CD4-positive, CD25-positive, alpha-beta regulatory T cell (primary cell): ENCODE data around the gene PDILT. TPM values are rescaled to one million over a fixed set of nuclear protein-coding genes. Genes with fewer than 3 reads are reported as not detected.

Experiments
- ATAC-seq, 2 donors: fragments of 150-1000 bp; cut with Tn5 transposase; one replicate each; pipeline ENCODE4 v1.10.0; 2021; ENCODE audit warnings: low read depth in 2 of 2, moderate number of reproducible peaks in 2 of 2, moderate library complexity in 1 of 2
- DNase-seq, 3 donors: peaks; one replicate each; pipeline versions ENCODE4 v3.0.0 to v3.0.0-alpha.2; 2012 to 2022; ENCODE audit warnings: mixed read lengths in 1 of 3
- H3K27ac ChIP-seq: one replicate; pipeline ENCODE4 v1.7.0; 2013; ENCODE audit warnings: mild to moderate bottlenecking, low read length; ENCODE audit not compliant: insufficient read depth, poor library complexity, severe bottlenecking
- H3K27me3 ChIP-seq: one replicate; pipeline ENCODE4 v1.7.0; 2013; ENCODE audit warnings: low read length; ENCODE audit not compliant: control insufficient read depth, insufficient read depth
- H3K36me3 ChIP-seq: one replicate; pipeline ENCODE4 v1.7.0; 2013; ENCODE audit warnings: mild to moderate bottlenecking, low read length, moderate library complexity; ENCODE audit not compliant: control insufficient read depth, insufficient read depth
- H3K4me1 ChIP-seq: 2 replicates; pipeline ENCODE4 v1.7.0; 2013; ENCODE audit warnings: mild to moderate bottlenecking, low read length; ENCODE audit not compliant: insufficient read depth, control insufficient read depth, poor library complexity, severe bottlenecking
- H3K4me3 ChIP-seq: one replicate; pipeline ENCODE4 v1.7.0; 2013; ENCODE audit warnings: low read depth, mild to moderate bottlenecking, low read length, moderate library complexity
- H3K9me3 ChIP-seq, 2 experiments: 1 replicate in 1 of 2; 2 replicates in 1 of 2; pipeline ENCODE4 v1.7.0; 2013; ENCODE audit warnings: low read length in 2 of 2, mild to moderate bottlenecking in 1 of 2, moderate library complexity in 1 of 2; ENCODE audit not compliant: control insufficient read depth in 2 of 2
- H3K27ac Mint-ChIP-seq, 3 donors: one replicate each; pipeline ENCODE4 v1.8.0; 2020 to 2022; ENCODE audit warnings: mild to moderate bottlenecking in 3 of 3, mixed read lengths in 3 of 3, moderate library complexity in 2 of 3
- H3K27me3 Mint-ChIP-seq: one replicate; pipeline ENCODE4 v1.8.0; 2022; ENCODE audit warnings: mild to moderate bottlenecking, mixed read lengths
- H3K36me3 Mint-ChIP-seq: one replicate; pipeline ENCODE4 v1.8.0; 2020; ENCODE audit warnings: mixed read lengths
- H3K4me1 Mint-ChIP-seq, 4 donors: one replicate each; pipeline ENCODE4 v1.8.0; 2020 to 2022; ENCODE audit warnings: mixed read lengths in 4 of 4, mild to moderate bottlenecking in 1 of 4
- H3K4me3 Mint-ChIP-seq, 4 donors: one replicate each; pipeline ENCODE4 v1.8.0; 2020 to 2022; ENCODE audit warnings: mild to moderate bottlenecking in 4 of 4, mixed read lengths in 4 of 4, moderate library complexity in 3 of 4
- H3K9me3 Mint-ChIP-seq, 7 donors: one replicate each; pipeline ENCODE4 v1.8.0; 2020 to 2022; ENCODE audit warnings: mixed read lengths in 7 of 7, mild to moderate bottlenecking in 3 of 7, moderate library complexity in 2 of 7
- polyA plus RNA-seq, 4 donors: library from polyadenylated mRNA; unstranded; fragments of 300-500 nt; fragmentation: Illumina TruSeq; gene quantifications; one replicate each; pipeline ENCODE4 v1.2.3, GENCODE V29; 2021
- total RNA-seq: library from RNA; stranded (reverse); gene quantifications from one replicate; pipeline ENCODE4 v1.2.3, GENCODE V29; 2022

The PDILT gene
- total and polyA plus RNA-seq, 5 donors from 2014 or later = not detected

DNA sequence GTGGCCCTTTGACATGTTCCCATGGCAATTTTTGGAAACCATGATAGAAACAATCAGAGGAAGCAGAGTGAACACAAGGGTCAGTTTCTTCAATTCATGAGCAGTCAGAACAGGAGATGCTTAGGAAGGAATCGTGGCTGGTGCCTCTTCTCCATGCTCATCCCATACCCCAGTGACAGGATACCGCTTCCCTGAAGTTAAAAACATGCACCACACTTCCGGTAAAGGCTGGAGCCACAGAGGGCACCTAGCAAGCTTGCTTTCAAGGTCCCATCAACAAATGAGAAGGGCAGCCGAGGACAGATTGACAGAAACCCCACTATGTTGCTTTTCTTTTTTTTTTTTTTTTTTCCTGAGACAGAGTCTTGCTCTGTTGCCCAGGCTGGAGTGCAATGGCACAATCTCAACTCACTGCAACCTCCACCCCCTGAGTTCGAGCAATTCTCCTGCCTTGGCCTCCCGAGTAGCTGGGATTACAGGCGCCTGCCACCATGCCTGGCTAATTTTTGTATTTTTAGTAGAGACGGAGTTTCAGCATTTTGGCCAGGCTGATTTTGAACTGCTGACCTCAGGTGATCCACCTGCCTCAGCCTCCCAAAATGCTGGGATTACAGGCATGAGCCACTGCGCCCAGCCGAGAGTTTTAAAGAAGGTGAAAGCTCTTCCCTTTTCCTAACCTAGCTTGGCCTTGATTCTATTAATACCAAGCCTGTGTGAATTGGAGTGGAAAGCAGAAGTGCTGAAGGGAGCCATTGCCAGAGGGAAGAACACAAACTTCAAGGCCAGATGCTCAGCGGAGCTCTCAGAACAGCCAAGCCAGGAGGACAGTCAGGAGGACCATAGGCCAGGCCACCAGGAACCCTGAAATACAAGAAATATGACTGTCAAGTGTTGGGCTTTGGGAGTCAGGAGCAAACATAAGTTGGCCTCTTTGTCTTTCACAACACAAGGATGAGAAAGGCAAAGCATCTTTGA is 93.8 kb downstream of the PDILT start:
- Histone ChIP-seq H3K27me3 (no peaks in the 10 kb centered on the region), H3K9me3 (no peaks in the 10 kb centered on the region), H3K27ac (no peak overlapping the region), H3K4me3 (no peak overlapping the region), H3K36me3 (no peaks in the 10 kb centered on the region), H3K4me1 (no peaks in the 10 kb centered on the region)
- no peaks in the 10 kb centered on the region for H3K4me1 Mint-ChIP-seq
- no peaks in the 10 kb centered on the region for H3K27me3 Mint-ChIP-seq
- DNase-seq (no peak), ATAC-seq (no peak)
- H3K9me3 Mint-ChIP-seq = peaks cover 0 to 5% (median 0%) of the 10 kb centered on the region in 7 donors
- H3K27ac Mint-ChIP-seq = no peak overlapping the region
- no peak overlapping the region for H3K4me3 Mint-ChIP-seq
- H3K36me3 Mint-ChIP-seq = no peaks in the 10 kb centered on the region

GRCh38 chr16:20309786-20310185 is 94.8 kb downstream of the PDILT start:
- H3K9me3 ChIP-seq = no peaks in the 10 kb centered on the region
- H3K4me1 Mint-ChIP-seq = no peaks in the 10 kb centered on the region
- no peak for ATAC-seq
- H3K27me3 ChIP-seq = no peaks in the 10 kb centered on the region
- H3K36me3 Mint-ChIP-seq = no peaks in the 10 kb centered on the region
- no peak for DNase-seq
- H3K4me3 Mint-ChIP-seq = no peak overlapping the region
- no peak overlapping the region for H3K4me3 ChIP-seq
- no peak overlapping the region for H3K27ac Mint-ChIP-seq
- peaks cover 0 to 5% (median 0%) of the 10 kb centered on the region in 7 donors for H3K9me3 Mint-ChIP-seq
- H3K27me3 Mint-ChIP-seq = no peaks in the 10 kb centered on the region
- H3K27ac ChIP-seq = no peak overlapping the region
- H3K4me1 ChIP-seq = no peaks in the 10 kb centered on the region
- no peaks in the 10 kb centered on the region for H3K36me3 ChIP-seq

Other genes with a start within 250 kb of the PDILT start
- gene GP2, start 77.2 kb downstream of the PDILT start, total RNA-seq = not detected
- not detected for gene GP2, start 77.2 kb downstream of the PDILT start, polyA plus RNA-seq
- not detected for gene UMOD, start 52.0 kb downstream of the PDILT start, total RNA-seq
- gene UMOD, start 52.0 kb downstream of the PDILT start, polyA plus RNA-seq = not detected
- not detected for gene ACSM5, start 4.8 kb upstream of the PDILT start, total RNA-seq
- not detected for gene ACSM5, start 4.8 kb upstream of the PDILT start, polyA plus RNA-seq
- not detected for gene ACSM2A, start 46.8 kb upstream of the PDILT start, total RNA-seq
- not detected for gene ACSM2A, start 46.8 kb upstream of the PDILT start, polyA plus RNA-seq
- not detected for gene ACSM2B, start 171.6 kb upstream of the PDILT start, total RNA-seq
- not detected for gene ACSM2B, start 171.6 kb upstream of the PDILT start, polyA plus RNA-seq